Vagina (tissue), 2 donors: ENCODE results near the gene CAMSAP2.
"Not testable (repeated sequence)": the region's sequence is repeated elsewhere in the genome, so short reads cannot be mapped to it uniquely, and the experiment has no call there.

Source experiments
- POLR2A ChIP-seq, 2 donors: fragments of 450-650 bp; IDR thresholded peaks; one replicate each; pipeline ENCODE4 v1.6.1; 2017; ENCODE audit warnings: antibody characterized with exemption in 2 of 2, mild to moderate bottlenecking in 2 of 2, moderate library complexity in 2 of 2
- TF ChIP-seq, protein P1 (sequence below), 3 experiments: fragments of 450-650 bp in 2 of 3; fragments of 200-600 bp in 1 of 3; sonication (generic) in 1 of 3; IDR thresholded peaks; one replicate each; pipeline ENCODE4 v1.5.1; 2017 to 2019; ENCODE audit warnings: antibody characterized with exemption in 3 of 3, mild to moderate bottlenecking in 2 of 3, moderate library complexity in 2 of 3

DNA sequence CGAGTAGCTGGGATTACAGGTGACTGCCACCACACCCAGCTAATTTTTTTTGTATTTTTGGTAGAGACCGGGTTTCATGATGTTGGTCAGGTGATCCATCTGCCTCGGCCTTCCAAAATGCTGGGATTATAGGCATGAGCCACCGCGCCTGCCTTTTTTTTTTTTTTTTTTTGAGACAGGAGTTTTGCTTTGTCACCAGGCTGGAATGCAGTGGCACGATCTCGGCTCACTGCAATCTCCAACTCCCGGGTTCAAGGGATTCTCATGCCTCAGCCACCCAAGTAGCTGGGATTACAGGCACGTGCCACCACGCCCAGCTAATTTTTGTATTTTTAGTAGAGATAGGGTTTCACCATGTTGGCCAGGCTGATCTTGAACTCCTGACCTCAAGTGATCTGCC is 12.1 kb downstream of the CAMSAP2 start:
- TF ChIP-seq, protein P1, sequence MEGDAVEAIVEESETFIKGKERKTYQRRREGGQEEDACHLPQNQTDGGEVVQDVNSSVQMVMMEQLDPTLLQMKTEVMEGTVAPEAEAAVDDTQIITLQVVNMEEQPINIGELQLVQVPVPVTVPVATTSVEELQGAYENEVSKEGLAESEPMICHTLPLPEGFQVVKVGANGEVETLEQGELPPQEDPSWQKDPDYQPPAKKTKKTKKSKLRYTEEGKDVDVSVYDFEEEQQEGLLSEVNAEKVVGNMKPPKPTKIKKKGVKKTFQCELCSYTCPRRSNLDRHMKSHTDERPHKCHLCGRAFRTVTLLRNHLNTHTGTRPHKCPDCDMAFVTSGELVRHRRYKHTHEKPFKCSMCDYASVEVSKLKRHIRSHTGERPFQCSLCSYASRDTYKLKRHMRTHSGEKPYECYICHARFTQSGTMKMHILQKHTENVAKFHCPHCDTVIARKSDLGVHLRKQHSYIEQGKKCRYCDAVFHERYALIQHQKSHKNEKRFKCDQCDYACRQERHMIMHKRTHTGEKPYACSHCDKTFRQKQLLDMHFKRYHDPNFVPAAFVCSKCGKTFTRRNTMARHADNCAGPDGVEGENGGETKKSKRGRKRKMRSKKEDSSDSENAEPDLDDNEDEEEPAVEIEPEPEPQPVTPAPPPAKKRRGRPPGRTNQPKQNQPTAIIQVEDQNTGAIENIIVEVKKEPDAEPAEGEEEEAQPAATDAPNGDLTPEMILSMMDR (IDR thresholded peaks at IDR 0.05) = not testable (repeated sequence)
- TF ChIP-seq POLR2A (IDR thresholded peaks at IDR 0.05) = not testable (repeated sequence)
